ENCODE measurements around the gene LRRC10B.

Gene LRRC10B

DNA sequence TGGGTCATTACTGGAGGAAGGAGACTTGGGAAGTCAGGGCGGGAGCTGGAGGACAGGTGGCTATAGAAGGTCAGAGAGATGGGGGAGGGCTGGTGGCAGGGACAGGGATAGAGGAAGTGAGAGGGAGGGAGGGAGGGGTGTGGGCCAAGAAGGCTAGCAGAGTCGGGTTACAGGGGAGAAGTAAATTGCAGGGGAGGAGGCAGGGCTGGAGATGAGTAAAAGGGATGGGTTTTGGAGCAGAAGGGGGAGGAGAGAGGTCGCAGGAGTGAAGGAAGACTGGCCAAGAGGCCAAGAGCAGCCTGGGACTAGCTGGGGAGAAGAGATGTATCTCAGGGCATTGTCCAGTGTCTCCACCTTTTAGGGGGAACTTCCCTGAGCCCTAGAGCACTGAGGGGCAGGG is 33.0 kb downstream of the LRRC10B start:
- TF ChIP-seq, protein P1, sequence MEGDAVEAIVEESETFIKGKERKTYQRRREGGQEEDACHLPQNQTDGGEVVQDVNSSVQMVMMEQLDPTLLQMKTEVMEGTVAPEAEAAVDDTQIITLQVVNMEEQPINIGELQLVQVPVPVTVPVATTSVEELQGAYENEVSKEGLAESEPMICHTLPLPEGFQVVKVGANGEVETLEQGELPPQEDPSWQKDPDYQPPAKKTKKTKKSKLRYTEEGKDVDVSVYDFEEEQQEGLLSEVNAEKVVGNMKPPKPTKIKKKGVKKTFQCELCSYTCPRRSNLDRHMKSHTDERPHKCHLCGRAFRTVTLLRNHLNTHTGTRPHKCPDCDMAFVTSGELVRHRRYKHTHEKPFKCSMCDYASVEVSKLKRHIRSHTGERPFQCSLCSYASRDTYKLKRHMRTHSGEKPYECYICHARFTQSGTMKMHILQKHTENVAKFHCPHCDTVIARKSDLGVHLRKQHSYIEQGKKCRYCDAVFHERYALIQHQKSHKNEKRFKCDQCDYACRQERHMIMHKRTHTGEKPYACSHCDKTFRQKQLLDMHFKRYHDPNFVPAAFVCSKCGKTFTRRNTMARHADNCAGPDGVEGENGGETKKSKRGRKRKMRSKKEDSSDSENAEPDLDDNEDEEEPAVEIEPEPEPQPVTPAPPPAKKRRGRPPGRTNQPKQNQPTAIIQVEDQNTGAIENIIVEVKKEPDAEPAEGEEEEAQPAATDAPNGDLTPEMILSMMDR (conservative IDR thresholded peaks at IDR 0.05; ENCODE audit: low read depth, low read length) = no peak
- no peak overlapping the region for H3K4me2 ChIP-seq
- no peaks in the 10 kb centered on the region for H3K4me1 ChIP-seq (ENCODE audit: low read depth, poor library complexity, severe bottlenecking)
- no peak overlapping the region for H3K4me3 ChIP-seq (IDR thresholded peaks at IDR 0.05; ENCODE audit: insufficient read depth, low read depth, low read length)
- no peaks in the 10 kb centered on the region for H3K36me3 ChIP-seq (ENCODE audit: insufficient read depth)
- no peak overlapping the region for H3K9ac ChIP-seq
- H3K27ac ChIP-seq = no peak overlapping the region
- no peaks in the 10 kb centered on the region for H3K79me2 ChIP-seq (ENCODE audit: insufficient read depth, low read depth)
- H2AFZ ChIP-seq (ENCODE audit: low read depth) = no peak overlapping the region
- no peaks in the 10 kb centered on the region for H4K20me1 ChIP-seq (ENCODE audit: insufficient read depth)
- peaks cover 87% of the 10 kb centered on the region for H3K27me3 ChIP-seq (ENCODE audit: insufficient read depth, low read depth)

- Histone ChIP-seq H4K20me1 (ENCODE audit: insufficient read depth) (no peaks in the 10 kb centered on the region), H3K9ac (no peak overlapping the region), H3K36me3 (ENCODE audit: insufficient read depth) (no peaks in the 10 kb centered on the region), H3K4me2 (no peak overlapping the region), H3K27ac (no peak overlapping the region), H3K4me1 (ENCODE audit: low read depth, poor library complexity, severe bottlenecking) (no peaks in the 10 kb centered on the region), H3K4me3 (IDR thresholded peaks at IDR 0.05; ENCODE audit: insufficient read depth, low read depth, low read length) (no peak overlapping the region), H3K27me3 (ENCODE audit: insufficient read depth, low read depth) (peaks cover 82% of the 10 kb centered on the region), H3K79me2 (ENCODE audit: insufficient read depth, low read depth) (no peaks in the 10 kb centered on the region), H2AFZ (ENCODE audit: low read depth) (no peak overlapping the region)
- TF ChIP-seq, protein P1 (conservative IDR thresholded peaks at IDR 0.05; ENCODE audit: low read depth, low read length) = no peak
Measured at GRCh38 chr11:61542024-61542461, 33.5 kb downstream of the LRRC10B start.

DNA sequence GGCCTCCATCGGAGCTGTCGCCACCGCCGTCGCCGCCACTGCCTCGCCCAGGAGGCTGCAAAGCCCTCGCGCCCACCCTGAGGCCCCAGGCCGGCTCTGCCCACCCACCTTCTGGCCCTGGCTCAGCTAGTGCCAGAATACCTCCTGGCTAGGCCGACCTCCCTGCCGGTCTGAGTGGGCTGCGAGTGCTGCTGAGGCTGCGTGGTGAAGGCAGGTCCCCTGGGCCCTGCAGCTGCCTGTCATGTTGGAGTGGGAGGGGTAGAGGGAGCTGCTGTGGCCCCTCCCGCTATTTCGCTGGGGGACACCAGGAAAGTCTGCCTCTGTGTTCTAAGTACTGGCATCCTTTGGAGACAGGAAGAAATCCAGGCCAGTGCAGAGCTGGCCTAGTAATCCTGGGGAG is 34.2 kb downstream of the LRRC10B start:
- TF ChIP-seq, protein P1 (conservative IDR thresholded peaks at IDR 0.05; ENCODE audit: low read depth, low read length) = no peak
- no peaks in the 10 kb centered on the region for H3K36me3 ChIP-seq (ENCODE audit: insufficient read depth)
- H3K4me1 ChIP-seq (ENCODE audit: low read depth, poor library complexity, severe bottlenecking) = no peaks in the 10 kb centered on the region
- H3K4me3 ChIP-seq (IDR thresholded peaks at IDR 0.05; ENCODE audit: insufficient read depth, low read depth, low read length) = no peak overlapping the region
- no peak overlapping the region for H3K4me2 ChIP-seq
- no peaks in the 10 kb centered on the region for H3K79me2 ChIP-seq (ENCODE audit: insufficient read depth, low read depth)
- H3K27me3 ChIP-seq (ENCODE audit: insufficient read depth, low read depth) = peaks cover 76% of the 10 kb centered on the region
- no peaks in the 10 kb centered on the region for H4K20me1 ChIP-seq (ENCODE audit: insufficient read depth)
- H2AFZ ChIP-seq (ENCODE audit: low read depth) = no peak overlapping the region
- H3K27ac ChIP-seq = no peak overlapping the region
- no peak overlapping the region for H3K9ac ChIP-seq

DNA sequence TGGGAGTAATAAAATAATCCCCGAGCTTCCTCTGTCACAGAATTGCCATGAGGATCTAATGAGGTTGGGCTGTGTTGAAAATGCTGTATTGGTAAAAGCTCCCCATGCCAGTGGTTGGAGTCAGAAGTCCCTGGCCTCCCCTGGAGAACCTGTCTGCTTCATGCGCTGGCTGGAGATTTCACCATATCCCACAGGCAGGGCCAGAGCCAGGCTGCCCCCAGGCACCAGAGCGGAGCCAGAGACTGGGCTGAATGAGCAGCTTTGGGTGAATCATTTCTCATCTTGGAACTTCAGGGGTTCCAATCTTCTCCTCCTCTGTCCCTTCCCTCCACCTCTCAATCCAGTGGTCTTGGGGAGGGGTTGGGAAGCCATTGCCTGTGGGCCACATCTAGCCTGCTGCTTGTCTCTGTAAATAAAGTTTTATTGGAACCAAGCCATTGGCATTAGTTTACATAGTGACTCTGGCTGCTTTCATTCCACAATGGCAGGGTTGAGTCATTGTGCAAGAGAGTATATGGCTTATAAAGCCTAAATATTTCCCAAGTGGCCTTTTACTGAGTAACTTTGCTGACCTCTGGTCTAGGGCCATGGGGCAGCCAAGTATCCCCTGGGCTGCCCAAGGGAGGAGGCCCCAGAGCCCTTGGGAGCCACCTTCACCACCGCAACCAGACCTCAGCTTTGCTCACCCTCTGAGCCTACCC is 35.2 kb downstream of the LRRC10B start:
- no peaks in the 10 kb centered on the region for H3K4me1 ChIP-seq (ENCODE audit: low read depth, poor library complexity, severe bottlenecking)
- H3K9ac ChIP-seq = no peak overlapping the region
- no peaks in the 10 kb centered on the region for H3K79me2 ChIP-seq (ENCODE audit: insufficient read depth, low read depth)
- TF ChIP-seq, protein P1 (conservative IDR thresholded peaks at IDR 0.05; ENCODE audit: low read depth, low read length) = no peak
- H3K36me3 ChIP-seq (ENCODE audit: insufficient read depth) = no peaks in the 10 kb centered on the region
- no peak overlapping the region for H2AFZ ChIP-seq (ENCODE audit: low read depth)
- H3K27ac ChIP-seq = no peak overlapping the region
- no peaks in the 10 kb centered on the region for H4K20me1 ChIP-seq (ENCODE audit: insufficient read depth)
- H3K4me2 ChIP-seq = no peak overlapping the region
- no peak overlapping the region for H3K4me3 ChIP-seq (IDR thresholded peaks at IDR 0.05; ENCODE audit: insufficient read depth, low read depth, low read length)
- H3K27me3 ChIP-seq (ENCODE audit: insufficient read depth, low read depth) = peaks cover 78% of the 10 kb centered on the region
